Measurements from ENCODE around the gene PATL1. TPM values are rescaled to one million over a fixed set of nuclear protein-coding genes. Genes with fewer than 3 reads are reported as not detected.
A peak's percentile ranks its signal among the peaks of the same experiment; 100 is the strongest.

The PATL1 gene
- total RNA-seq, 1 donor from 2014 or later = 17.3 TPM

GRCh38 chr11:59674291-59674690, 5.5 kb upstream of the PATL1 start:
- no peak for DNase-seq
- Mint-ChIP-seq H3K27ac (ENCODE audit: unreplicated experiment) (no peak overlapping the region), H3K27me3 (ENCODE audit: unreplicated experiment) (peaks cover 2% of the 10 kb centered on the region), H3K9me3 (ENCODE audit: unreplicated experiment) (peaks cover 4% of the 10 kb centered on the region), H3K4me3 (ENCODE audit: unreplicated experiment) (no peak overlapping the region), H3K4me1 (ENCODE audit: low read depth, unreplicated experiment) (peaks cover 5% of the 10 kb centered on the region), H3K36me3 (ENCODE audit: unreplicated experiment) (no peaks in the 10 kb centered on the region)
- no peak for TF ChIP-seq CTCF (IDR thresholded peaks at IDR 0.05; ENCODE audit: partially characterized antibody, unreplicated experiment)

DNA sequence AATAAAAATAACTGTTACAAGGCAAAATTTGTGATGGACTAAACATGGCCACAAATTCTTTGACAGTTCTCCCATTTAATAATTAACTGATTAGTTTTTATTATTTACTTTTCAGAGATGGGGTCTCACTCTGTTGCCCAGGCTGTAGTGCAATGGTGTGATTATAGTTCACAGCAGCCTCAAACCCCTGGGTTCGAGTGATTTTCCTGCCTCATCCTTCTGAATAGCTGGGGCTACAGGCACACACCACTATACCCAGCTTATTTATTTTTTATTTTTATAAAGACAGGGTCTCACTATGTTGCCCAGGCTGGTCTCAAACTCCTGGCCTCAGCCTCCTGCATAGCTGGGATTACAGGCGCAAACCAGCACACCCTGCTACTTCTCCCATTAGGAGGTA, 4.5 kb upstream of the PATL1 start:
- peaks cover 5% of the 10 kb centered on the region for H3K9me3 Mint-ChIP-seq (ENCODE audit: unreplicated experiment)
- H3K27ac Mint-ChIP-seq (ENCODE audit: unreplicated experiment) = no peak overlapping the region
- peaks cover 5% of the 10 kb centered on the region for H3K4me1 Mint-ChIP-seq (ENCODE audit: low read depth, unreplicated experiment)
- no peak for TF ChIP-seq CTCF (IDR thresholded peaks at IDR 0.05; ENCODE audit: partially characterized antibody, unreplicated experiment)
- H3K36me3 Mint-ChIP-seq (ENCODE audit: unreplicated experiment) = no peaks in the 10 kb centered on the region
- peaks cover 5% of the 10 kb centered on the region for H3K27me3 Mint-ChIP-seq (ENCODE audit: unreplicated experiment)
- no peak for DNase-seq
- H3K4me3 Mint-ChIP-seq (ENCODE audit: unreplicated experiment) = no peak overlapping the region

- Mint-ChIP-seq H3K36me3 (ENCODE audit: unreplicated experiment) (no peaks in the 10 kb centered on the region), H3K4me1 (ENCODE audit: low read depth, unreplicated experiment) (peaks cover 5% of the 10 kb centered on the region), H3K4me3 (ENCODE audit: unreplicated experiment) (no peak overlapping the region), H3K9me3 (ENCODE audit: unreplicated experiment) (peaks cover 4% of the 10 kb centered on the region), H3K27me3 (ENCODE audit: unreplicated experiment) (peaks cover 6% of the 10 kb centered on the region), H3K27ac (ENCODE audit: unreplicated experiment) (no peak overlapping the region)
- DNase-seq = no peak
- TF ChIP-seq CTCF (IDR thresholded peaks at IDR 0.05; ENCODE audit: partially characterized antibody, unreplicated experiment) = no peak
Measured at GRCh38 chr11:59671471-59671870, 2.6 kb upstream of the PATL1 start.

GRCh38 chr11:59669611-59670009, 773 bp upstream of the PATL1 start:
- peak overlapping the region; percentile 93 for H3K27ac Mint-ChIP-seq (ENCODE audit: unreplicated experiment)
- H3K27me3 Mint-ChIP-seq (ENCODE audit: unreplicated experiment) = peaks cover 6% of the 10 kb centered on the region
- peaks cover 4% of the 10 kb centered on the region for H3K9me3 Mint-ChIP-seq (ENCODE audit: unreplicated experiment)
- no peak for TF ChIP-seq CTCF (IDR thresholded peaks at IDR 0.05; ENCODE audit: partially characterized antibody, unreplicated experiment)
- no peaks in the 10 kb centered on the region for H3K36me3 Mint-ChIP-seq (ENCODE audit: unreplicated experiment)
- peak overlapping the region; percentile 97 for H3K4me3 Mint-ChIP-seq (ENCODE audit: unreplicated experiment)
- DNase-seq = peak; percentile 37
- H3K4me1 Mint-ChIP-seq (ENCODE audit: low read depth, unreplicated experiment) = peaks cover 5% of the 10 kb centered on the region

DNA sequence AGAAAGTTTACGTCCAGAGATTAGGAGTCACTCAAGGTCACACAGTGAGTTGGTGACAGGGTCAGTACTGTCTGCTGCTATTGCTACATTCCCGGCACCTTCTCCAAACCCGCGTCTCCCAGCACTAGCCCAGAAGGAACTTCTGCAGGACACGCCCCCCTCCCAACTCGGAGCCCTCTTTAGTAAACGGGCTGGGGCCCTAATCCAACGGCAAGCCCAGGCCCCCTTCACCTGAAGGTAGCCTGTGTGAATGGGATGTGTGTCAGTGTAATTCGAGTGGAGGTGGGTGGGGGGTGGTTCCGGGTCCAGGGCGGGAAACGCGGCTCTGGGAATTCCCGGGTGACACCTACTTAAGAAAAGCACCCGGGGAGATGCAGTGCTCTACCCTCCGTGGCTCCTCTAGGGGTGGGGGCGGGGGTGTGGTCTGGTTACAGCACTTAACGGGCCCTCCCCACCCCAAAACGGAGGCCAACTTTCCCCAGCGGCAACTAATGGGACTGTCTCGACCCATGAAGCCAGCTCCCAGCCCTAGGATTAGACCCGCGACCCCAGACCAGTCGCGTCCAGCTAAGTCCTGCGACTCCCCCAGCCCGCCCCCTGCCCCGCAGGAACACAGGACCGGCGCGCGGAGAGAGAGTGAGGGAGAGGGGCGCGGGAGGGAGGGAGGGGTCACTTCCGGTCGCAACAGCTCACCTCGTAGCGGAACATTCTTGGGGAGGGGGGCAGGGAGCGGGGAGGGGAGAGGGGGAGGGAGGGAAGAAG, 468 bp downstream of the PATL1 start:
- peak; percentile 71 for DNase-seq
- TF ChIP-seq CTCF (IDR thresholded peaks at IDR 0.05; ENCODE audit: partially characterized antibody, unreplicated experiment) = peak; percentile 46
- peaks cover 4% of the 10 kb centered on the region for H3K9me3 Mint-ChIP-seq (ENCODE audit: unreplicated experiment)

More for the DNA sequence above, 468 bp downstream of the PATL1 start:
- H3K27ac Mint-ChIP-seq (ENCODE audit: unreplicated experiment) = no peak overlapping the region
- peak overlapping the region; percentile 92 for H3K4me3 Mint-ChIP-seq (ENCODE audit: unreplicated experiment)
- H3K4me1 Mint-ChIP-seq (ENCODE audit: low read depth, unreplicated experiment) = peaks cover 5% of the 10 kb centered on the region
- H3K36me3 Mint-ChIP-seq (ENCODE audit: unreplicated experiment) = no peaks in the 10 kb centered on the region
- H3K27me3 Mint-ChIP-seq (ENCODE audit: unreplicated experiment) = peaks cover 6% of the 10 kb centered on the region

Data from glutamatergic neuron (in vitro differentiated cells).